GM23248 (cell line): ENCODE measurements around the gene UBN1.

Experiments used
- EZH2 ChIP-seq: fragments of 200-600 bp; sonication (generic); IDR thresholded peaks from 2 replicates; pipeline ENCODE4 v1.6.1; 2018; ENCODE audit warnings: antibody characterized with exemption, mild to moderate bottlenecking; ENCODE audit not compliant: insufficient read depth, poor library complexity, severe bottlenecking
- EZH2phosphoT487 ChIP-seq: fragments of 200-600 bp; sonication (generic); IDR thresholded peaks from 2 replicates; pipeline ENCODE4 v1.6.1; 2018; ENCODE audit warnings: antibody characterized with exemption, moderate library complexity, mild to moderate bottlenecking, low read depth; ENCODE audit not compliant: insufficient read depth

- TF ChIP-seq EZH2 (no peak), EZH2phosphoT487 (no peak)
These were observed 20.7 kb downstream of the UBN1 start for GRCh38 chr16:4868026-4868425.
